Left ventricle myocardium inferior (tissue), 1 donor: ENCODE results near the gene TTC39C. TPM values are rescaled to one million over a fixed set of nuclear protein-coding genes. Genes with fewer than 3 reads are reported as not detected.
"Not testable (repeated sequence)": the region's sequence is repeated elsewhere in the genome, so short reads cannot be mapped to it uniquely, and the experiment has no call there.

Experiments used
- DNase-seq: peaks from one replicate; pipeline ENCODE4 v3.0.0-alpha.2; 2020
- H3K27ac ChIP-seq: fragments of 200-600 bp; replicated peaks from 2 replicates; pipeline ENCODE4 v1.8.0; 2021
- H3K27me3 ChIP-seq: fragments of 200-600 bp; 2 replicates; pipeline ENCODE4 v1.8.0; 2021; ENCODE audit warnings: low read depth
- H3K36me3 ChIP-seq: fragments of 200-600 bp; 2 replicates; pipeline ENCODE4 v1.8.0; 2021
- H3K4me1 ChIP-seq: fragments of 200-600 bp; 2 replicates; pipeline ENCODE4 v1.8.0; 2021
- H3K4me3 ChIP-seq: fragments of 200-600 bp; 2 replicates; pipeline ENCODE4 v1.8.0; 2021; ENCODE audit warnings: mild to moderate bottlenecking, moderate library complexity
- H3K9me3 ChIP-seq: fragments of 200-600 bp; replicated peaks from 2 replicates; pipeline ENCODE4 v1.8.0; 2021
- intact Hi-C: fragments of 100-400 bp; cut with micrococcal nuclease; formaldehyde crosslinking; loops from one replicate; pipeline ENCODE4 v1.11.0; 2022
- total RNA-seq: library from RNA; stranded (reverse); fragmentation: NEBNext Ultra II Directional; extraction: Animal tissue kit (Norgen Biotek cat#: 25700); gene quantifications from one replicate; pipeline ENCODE4 v1.2.1, GENCODE V29; 2021
- TF ChIP-seq, protein P1 (sequence below): fragments of 200-600 bp; IDR thresholded peaks from 2 replicates; pipeline ENCODE4 v1.8.0; 2021; ENCODE audit warnings: antibody characterized with exemption, mild to moderate bottlenecking, borderline replicate concordance
- donor health status: DM: no; HTN: yes; CAD: no; lungs with severe emphysema.

Gene TTC39C
- total RNA-seq, 1 donor from 2014 or later: 4.6 TPM

GRCh38 chr18:24136967-24137373, 122.4 kb downstream of the TTC39C start:
- Histone ChIP-seq H3K9me3 (no peaks in the 10 kb centered on the region), H3K36me3 (no peaks in the 10 kb centered on the region), H3K4me3 (no peak overlapping the region), H3K4me1 (peaks cover 13% of the 10 kb centered on the region), H3K27me3 (no peaks in the 10 kb centered on the region), H3K27ac (no peak overlapping the region)
- no peak for DNase-seq
- intact Hi-C loops: no loop called here
- TF ChIP-seq, protein P1, sequence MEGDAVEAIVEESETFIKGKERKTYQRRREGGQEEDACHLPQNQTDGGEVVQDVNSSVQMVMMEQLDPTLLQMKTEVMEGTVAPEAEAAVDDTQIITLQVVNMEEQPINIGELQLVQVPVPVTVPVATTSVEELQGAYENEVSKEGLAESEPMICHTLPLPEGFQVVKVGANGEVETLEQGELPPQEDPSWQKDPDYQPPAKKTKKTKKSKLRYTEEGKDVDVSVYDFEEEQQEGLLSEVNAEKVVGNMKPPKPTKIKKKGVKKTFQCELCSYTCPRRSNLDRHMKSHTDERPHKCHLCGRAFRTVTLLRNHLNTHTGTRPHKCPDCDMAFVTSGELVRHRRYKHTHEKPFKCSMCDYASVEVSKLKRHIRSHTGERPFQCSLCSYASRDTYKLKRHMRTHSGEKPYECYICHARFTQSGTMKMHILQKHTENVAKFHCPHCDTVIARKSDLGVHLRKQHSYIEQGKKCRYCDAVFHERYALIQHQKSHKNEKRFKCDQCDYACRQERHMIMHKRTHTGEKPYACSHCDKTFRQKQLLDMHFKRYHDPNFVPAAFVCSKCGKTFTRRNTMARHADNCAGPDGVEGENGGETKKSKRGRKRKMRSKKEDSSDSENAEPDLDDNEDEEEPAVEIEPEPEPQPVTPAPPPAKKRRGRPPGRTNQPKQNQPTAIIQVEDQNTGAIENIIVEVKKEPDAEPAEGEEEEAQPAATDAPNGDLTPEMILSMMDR: no peak

- TF ChIP-seq, protein P1: no peak
- intact Hi-C loops: no loop called here
- no peak overlapping the region for H3K27ac ChIP-seq
- no peaks in the 10 kb centered on the region for H3K27me3 ChIP-seq
- peak overlapping the region; percentile 74 for H3K4me3 ChIP-seq
- no peaks in the 10 kb centered on the region for H3K36me3 ChIP-seq
- no peaks in the 10 kb centered on the region for H3K9me3 ChIP-seq
- no peak for DNase-seq
- peaks cover 13% of the 10 kb centered on the region for H3K4me1 ChIP-seq
These were observed 123.8 kb downstream of the TTC39C start for GRCh38 chr18:24138409-24138788.

- Histone ChIP-seq H3K27ac (no peak within 1 kb of the TSS), H3K27me3 (no peaks in the 10 kb centered on the region), H3K4me3 (peak within 1 kb of the TSS; percentile 74), H3K4me1 (peaks cover 13% of the 10 kb centered on the region), H3K36me3 (no peaks in the 10 kb centered on the region), H3K9me3 (no peaks in the 10 kb centered on the region)
- TF ChIP-seq, protein P1: no peak
- DNase-seq: peak; percentile 51
- intact Hi-C loops: no loop called here
These were observed 124.4 kb downstream of the TTC39C start, which contains the start of gene CABYR for GRCh38 chr18:24138789-24139616. Gene CABYR, plus strand, starts transcription at chr18:24139062. Its CDS starts 4,053 bp downstream, at chr18:24143115.

GRCh38 chr18:24140697-24141096, 126.1 kb downstream of the TTC39C start:
- intact Hi-C loops: no loop called here
- peaks cover 13% of the 10 kb centered on the region for H3K4me1 ChIP-seq
- no peaks in the 10 kb centered on the region for H3K9me3 ChIP-seq
- H3K4me3 ChIP-seq: no peak overlapping the region
- H3K27ac ChIP-seq: no peak overlapping the region
- H3K27me3 ChIP-seq: no peaks in the 10 kb centered on the region
- TF ChIP-seq, protein P1: no peak
- H3K36me3 ChIP-seq: no peaks in the 10 kb centered on the region
- no peak for DNase-seq

- no peak for DNase-seq
- intact Hi-C loops: no loop called here
- H3K4me3 ChIP-seq: no peak overlapping the region
- H3K27ac ChIP-seq: no peak overlapping the region
- H3K27me3 ChIP-seq: no peaks in the 10 kb centered on the region
- TF ChIP-seq, protein P1: no peak
- no peaks in the 10 kb centered on the region for H3K36me3 ChIP-seq
- H3K4me1 ChIP-seq: peaks cover 13% of the 10 kb centered on the region
- H3K9me3 ChIP-seq: no peaks in the 10 kb centered on the region
These were observed 127.8 kb downstream of the TTC39C start for GRCh38 chr18:24142376-24142775.

DNA sequence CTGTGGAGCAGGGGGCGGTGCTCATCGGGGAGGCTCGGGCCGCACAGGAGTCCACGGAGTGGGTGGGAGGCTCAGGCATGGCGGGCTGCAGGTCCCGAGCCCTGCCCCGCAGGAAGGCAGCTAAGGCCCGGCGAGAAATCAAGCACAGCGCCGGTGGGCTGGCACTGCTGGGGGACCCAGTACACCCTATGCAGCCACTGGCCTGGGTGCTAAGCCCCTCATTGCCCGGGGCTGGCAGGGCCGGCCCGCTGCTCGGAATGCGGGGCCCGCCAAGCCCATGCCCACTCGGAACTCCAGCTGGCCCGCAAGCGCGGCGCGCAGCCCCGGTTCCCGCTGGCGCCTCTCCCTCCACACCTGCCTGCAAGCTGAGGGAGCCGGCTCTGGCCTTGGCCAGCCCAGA, 135.0 kb downstream of the TTC39C start:
- H3K27me3 ChIP-seq, intact Hi-C loops, H3K4me3 ChIP-seq, H3K27ac ChIP-seq, DNase-seq, H3K4me1 ChIP-seq, H3K9me3 ChIP-seq: not testable (repeated sequence)
- H3K36me3 ChIP-seq: peaks cover 32% of the 10 kb centered on the region
